Panc1 (cell line): ENCODE data around the gene PTX4.

Experiments
- CTCF ChIP-seq: fragments of 450-650 bp; IDR thresholded peaks from 2 replicates; pipeline ENCODE4 v1.5.1; 2017; ENCODE audit warnings: mild to moderate bottlenecking
- POLR2AphosphoS5 ChIP-seq: IDR thresholded peaks from 2 replicates; pipeline ENCODE4 v1.6.1; 2012; ENCODE audit warnings: mild to moderate bottlenecking, low read depth, low read length, moderate library complexity
- SIN3A ChIP-seq: IDR thresholded peaks from 2 replicates; pipeline ENCODE4 v1.6.1; 2012; ENCODE audit warnings: low read depth, mild to moderate bottlenecking, low read length, moderate library complexity, borderline replicate concordance; ENCODE audit not compliant: insufficient read depth
- TCF7L2 ChIP-seq: IDR thresholded peaks from 2 replicates; pipeline ENCODE4 v1.6.1; 2011; ENCODE audit warnings: mild to moderate bottlenecking, low read depth, low read length, inconsistent platforms

DNA sequence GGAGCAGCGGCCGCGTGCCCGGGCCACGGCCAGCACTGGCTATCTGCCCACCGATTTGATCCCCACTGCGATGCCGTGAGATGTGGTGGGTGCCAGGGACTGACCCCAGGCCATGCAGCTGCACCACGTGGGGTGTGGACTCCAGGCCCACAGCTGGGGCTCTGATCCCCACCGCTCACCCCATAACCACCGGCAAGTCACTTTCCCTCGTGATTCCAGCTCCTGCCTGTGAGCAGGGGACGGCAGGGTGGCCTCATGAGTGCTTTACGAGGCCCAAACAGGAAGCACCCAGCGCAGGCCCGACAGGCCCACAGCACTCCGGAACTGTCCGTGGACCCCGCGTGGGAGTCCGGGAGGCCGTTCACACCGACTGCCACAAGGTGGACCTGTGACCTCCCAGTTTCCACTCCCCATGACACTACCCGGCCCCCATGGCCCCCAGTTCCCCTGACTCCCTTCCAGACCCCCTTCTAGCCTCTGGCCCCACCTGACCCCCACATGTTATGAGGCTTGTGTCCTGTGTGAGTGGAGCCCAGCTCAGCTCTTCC, 616 bp downstream of the PTX4 start:
- TF ChIP-seq CTCF (no peak), SIN3A (no peak), POLR2AphosphoS5 (no peak), TCF7L2 (no peak)
